HG02763 (cell line): ENCODE results near the gene ADARB2.

Experiments used
- ATAC-seq: cut with Tn5 transposase; IDR thresholded peaks from one replicate; pipeline ENCODE4 v1.9.1; 2021; ENCODE audit warnings: mild to moderate bottlenecking, moderate library complexity; ENCODE audit not compliant: unreplicated experiment

The ADARB2 gene

DNA sequence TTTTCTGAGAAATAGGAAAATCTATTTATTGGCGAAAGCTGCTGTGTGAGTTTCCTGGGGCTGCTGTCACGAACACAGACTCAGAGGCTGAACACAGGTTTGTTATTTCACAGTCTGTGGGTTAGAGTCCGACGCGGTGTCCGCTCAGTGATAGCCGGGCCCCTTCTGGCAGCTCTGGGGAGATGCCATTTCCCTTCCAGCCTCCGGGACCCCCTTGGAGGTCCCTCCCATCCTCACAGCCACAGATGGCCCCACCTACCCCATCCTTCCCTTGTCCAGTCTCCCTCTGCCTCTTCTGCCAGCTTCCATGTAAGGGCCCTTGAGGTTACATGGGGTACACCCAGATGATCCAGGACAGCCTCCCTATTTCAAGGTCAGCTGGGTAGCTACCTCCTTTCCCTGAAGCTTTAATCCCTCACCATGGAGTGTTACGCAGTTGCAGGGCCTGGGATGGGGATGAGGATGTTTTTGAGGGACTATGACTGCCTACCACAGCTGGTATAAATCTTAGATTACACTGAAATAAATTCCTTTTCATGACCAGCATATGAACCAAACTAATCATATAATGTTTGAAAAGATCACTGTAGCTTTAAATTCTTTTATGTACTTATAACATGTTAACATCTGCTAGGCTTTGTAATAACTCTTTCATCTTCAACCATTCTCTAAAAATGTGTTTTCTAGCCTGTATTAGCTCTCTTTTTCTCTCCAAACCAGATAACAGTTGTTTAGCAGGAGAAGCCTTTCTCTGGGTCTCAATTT is 582.6 kb downstream of the ADARB2 start:
- no peak for ATAC-seq

DNA sequence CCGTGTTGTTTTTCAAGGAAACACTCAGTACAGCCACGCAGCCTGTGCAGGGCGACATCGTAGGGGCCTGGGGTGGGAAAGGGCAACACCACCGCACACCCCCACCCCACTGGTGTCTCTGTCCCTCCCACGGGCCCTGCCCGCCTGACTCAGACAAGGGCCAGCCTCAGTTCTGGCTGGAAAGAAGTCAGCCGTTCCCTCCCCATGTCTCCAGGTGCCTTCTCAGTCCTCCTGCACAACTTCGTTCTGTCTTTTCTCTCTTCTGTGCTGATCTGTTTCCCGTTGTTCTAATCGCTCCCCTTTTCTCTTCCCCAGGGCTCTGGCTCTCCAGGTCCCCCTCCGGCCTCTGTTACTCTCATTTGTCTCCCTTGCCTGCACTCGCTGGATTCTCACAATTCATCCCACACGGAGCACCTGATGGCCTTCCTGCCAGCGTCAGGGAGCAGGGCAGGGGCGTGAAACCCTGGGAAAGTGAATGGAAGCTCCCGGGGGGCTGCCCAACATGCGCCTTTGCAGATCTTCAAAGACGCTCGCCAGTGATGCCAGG is 583.4 kb downstream of the ADARB2 start:
- ATAC-seq, result no peak

DNA sequence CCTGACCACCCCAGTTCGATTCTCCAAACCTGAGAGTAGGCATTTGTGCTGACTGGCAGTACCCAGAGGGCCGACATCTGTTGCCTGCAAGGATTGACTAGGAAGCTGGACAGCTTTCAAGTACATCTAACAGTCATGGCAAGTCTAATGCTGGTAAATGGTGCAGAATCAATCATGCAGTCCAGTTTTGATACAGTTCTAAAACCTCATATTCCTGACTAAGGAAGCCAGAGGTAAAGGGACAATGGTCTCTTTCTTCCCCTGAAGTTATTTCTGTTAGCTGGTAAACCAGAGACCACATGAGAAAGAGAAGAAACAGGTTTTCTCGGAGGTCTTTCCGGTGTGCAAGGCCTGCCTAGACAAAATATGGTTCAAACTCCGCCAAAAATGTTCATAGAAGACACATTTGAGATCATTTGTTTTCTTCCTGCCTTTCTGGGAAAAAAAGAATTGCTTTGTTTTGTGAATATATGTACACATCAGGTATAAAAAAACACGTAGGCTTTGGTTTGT is 584.0 kb downstream of the ADARB2 start:
- ATAC-seq, result no peak

DNA sequence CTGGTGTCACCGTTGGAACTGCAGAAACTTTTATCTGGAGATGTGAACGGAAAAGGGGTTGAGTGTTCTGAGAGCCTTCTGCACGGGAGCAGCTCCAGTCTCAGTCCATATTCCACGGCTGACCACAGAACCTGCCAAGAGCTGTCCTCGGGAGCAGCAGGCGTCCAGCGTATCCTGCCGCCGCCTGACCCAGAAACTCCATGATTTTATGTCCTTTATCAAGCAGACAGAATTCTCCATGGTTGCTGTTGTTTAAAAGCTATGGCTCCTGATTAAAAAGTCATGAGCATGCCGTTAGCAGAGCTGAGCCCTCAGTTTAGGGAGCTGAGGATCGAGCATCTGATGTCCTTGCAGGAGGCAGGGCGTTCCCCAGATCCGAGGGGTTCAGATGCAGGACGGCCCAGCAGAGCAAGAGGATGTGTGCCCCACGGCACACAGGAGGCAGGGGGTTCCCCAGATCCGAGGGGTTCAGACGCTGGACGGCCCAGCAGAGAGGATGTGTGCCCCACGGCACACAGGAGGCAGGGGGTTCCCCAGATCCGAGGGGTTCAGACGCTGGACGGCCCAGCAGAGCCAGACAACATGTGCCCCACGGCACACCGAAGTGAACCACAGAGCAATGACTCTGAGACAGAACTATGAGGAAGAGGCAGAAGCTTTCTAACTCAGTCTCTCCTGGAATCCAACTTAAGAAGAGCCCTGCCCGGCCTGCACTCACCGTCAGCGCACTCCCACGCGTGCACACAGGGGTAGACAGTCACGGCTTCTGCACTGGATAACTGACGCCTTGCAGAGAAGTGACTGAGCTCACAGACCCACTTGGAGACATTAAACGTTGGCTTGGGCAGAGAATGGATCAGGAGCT is 584.7 kb downstream of the ADARB2 start:
- no peak for ATAC-seq

DNA sequence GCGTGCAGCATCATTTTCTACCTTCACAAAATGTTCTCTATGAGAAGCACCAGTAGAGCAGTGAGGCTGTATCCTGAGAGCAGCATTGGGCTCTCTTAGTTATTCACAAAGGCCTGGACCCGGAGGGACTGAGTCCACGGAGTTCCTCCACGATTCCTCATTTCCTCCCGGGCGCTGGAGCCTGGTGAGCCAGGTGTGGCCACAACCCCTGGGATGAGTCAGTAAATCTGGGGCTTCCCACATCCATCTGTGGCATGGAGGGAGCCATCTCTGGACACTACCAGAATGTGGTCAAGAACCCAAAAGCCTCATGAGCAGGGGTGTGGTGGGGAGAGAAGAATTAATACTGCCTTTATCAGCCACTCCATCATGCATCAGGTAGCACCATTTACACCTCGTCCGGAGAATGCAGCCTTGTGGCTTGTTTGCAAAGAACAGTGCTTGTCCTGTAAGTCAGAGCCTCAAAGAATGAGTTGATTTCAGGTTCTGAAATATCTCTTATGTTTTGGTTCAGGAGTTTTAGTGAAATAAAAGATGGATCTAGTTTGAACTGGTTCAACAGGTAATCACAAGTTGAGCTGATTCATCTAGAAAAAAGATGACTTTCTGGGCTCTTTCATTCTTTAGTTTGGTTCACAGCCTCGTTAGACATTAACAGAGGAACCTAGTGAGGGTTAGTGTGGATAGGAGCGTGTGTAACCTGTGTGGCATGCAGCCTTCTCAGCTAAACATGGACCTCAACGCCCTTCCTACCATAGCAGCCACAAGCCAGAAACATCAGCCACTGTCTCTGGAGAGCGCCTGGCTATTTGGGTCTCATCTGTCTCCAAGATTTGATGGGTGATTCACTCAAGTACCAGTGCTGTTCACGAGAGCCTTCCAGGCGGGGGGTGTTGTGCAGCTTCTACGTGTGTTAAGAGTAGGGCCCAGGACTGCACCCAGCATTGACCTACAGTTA is 586.0 kb downstream of the ADARB2 start:
- ATAC-seq, result no peak

DNA sequence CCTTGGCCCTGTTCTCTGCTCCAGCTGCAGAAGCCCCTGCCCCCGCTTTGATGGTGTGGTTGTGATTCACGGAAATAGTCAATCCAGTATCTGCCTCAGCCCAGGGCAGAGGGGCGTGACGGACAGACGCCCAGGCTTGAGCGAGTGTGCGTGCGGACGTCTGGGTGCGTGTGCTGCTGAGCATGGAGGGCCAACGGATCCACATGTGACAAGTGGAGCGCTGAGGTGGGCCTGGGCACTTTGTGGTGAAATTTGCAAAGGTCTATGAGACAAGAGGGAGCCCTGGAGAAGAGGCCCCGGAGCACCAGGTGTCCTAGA is 586.7 kb downstream of the ADARB2 start:
- ATAC-seq, result no peak

DNA sequence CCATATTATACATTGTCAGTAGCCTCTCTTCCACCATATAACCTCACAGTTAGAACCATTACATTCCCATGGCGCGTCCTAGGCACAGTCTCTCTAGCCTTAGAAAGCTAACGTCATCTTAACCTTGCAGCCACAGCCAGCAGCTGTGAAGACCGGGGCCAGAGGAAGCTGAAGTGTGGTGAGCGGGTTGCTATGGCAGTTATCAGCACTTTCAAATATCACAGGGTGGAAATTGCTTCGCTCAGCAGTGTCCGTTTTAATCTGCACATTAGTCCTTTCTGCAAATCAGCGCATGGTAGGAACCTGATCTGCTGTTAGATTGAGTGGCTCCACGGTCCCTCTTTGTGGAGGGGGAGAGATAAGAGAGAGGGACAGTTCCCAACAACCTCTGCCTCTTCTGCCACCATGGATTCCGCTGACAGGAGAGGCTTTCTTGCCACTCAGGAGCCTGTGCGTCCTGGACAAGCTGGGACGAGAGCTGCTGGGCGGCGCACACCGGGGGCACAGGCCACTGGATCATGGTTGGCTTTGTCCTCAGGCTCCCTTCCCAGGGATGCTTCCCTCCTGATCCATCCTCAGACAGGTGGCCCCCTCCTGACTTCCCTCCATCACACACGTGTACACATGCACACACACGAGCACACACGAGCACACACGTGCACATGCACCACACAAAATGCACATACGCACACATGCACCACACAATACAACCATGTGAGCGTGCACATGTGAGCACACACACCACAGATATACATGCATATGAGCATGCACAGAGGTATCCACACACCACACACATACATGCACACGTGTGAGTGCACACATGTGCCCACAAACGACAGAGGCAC is 587.3 kb downstream of the ADARB2 start:
- ATAC-seq, result no peak

DNA sequence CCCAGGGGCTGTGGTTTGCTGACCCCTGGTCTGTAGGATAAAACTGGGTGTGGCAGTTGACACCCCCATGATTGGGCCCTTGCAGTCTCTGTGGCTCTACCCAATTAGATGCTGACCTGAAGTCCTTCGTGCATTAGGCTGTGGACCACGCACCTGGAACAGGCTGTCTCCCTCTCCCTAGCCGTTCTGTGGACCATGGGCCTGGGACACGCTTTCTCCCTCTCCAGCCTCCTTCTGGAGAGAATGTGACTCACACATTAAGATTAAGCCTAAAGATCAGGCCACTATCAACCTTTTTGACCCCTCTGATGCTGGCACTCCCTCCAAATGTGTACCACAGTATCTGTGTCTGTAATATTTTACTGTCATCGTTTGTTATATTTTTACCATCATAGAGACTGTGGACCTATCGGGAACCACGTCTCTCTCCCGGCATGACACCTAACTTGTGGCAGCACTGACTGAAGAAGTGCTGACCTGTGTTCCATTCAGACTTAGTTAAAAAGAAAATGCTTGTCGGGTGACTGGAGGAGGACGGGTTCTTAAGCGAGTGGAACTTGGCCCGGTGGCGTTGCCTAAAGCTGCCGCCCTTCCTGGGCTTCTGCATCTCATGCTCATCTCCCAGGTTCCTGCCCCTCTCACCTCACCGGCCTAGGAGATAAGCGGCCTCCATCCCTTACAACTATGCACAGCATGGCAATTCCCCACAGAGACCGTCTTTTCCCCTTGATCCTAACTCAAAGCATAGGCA is 588.3 kb downstream of the ADARB2 start:
- ATAC-seq, result no peak

DNA sequence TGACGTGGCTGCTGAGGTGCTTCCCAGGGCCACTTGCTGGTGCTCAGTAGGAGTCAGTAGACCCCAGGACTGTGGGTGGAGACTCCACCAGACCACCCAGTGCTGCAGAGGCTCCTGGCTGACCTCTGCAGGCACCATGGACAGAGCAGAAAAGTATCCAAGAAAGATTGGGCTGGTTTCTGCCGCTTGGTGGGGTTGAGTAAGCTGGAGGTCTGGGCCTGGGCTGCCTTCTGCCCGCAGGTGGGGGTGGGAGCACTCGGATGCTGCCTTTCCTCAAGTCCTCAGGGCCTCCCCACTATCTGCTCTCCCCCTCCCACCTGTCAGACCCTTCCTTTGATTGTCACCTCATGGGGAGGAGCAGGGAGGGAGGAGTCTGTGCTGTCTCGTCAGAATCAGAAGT is 589.5 kb downstream of the ADARB2 start:
- no peak for ATAC-seq

DNA sequence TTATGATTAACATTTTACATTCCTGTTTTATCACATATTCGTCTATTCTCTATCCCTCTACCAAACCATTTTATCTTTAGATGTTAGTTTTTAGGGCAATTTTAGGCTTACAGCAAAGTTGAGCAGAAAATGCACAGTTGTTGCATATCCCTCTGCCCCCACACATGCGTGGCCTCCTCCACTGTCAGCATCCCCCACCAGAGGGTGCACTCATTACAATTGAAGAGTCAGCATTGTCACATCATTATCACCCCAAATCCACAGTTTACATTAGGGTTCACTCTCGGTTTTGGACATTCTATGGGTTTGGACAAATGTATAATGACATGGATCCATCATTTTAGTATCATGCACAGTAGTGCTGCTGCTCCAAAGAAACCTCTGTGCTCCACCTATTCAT is 594.7 kb downstream of the ADARB2 start:
- no peak for ATAC-seq

DNA sequence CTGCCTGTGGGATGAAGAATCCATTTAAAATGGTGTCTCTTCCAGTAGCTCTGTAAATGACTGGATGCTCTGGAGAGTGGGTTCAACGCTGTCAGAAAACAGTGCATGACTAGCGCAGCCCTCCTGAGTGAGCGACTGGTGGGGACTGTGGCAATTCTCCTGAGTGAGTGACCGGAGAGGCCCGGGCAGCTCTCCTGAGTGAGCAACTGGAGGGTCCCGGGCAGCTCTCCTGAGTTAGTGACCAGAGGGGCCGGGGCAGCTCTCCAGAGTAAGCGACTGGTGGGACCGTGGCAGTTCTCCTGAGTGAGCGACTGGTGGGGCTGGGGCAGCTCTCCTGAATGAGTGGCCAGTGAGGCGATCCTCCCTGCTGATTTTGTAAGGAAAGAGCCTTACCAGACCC is 595.6 kb downstream of the ADARB2 start:
- ATAC-seq, result no peak

DNA sequence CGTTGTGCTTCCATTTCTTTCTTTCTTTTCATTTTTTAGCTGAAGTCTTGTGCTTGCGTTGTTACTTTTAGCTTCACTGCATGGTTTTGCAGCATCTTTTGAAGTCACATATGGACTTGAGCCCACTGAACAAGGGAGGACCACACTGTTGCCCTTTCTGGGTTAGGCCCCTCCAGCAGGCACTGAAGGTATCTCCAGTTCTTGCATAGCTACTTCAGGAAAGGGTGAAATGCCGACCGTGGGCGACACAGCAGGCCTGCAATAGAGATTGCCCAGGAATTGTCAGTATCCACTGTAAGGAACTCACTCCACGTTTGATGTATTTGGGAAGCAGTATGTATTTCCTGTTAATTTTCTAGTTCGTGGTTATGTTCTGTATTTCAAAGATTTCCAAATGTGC is 596.1 kb downstream of the ADARB2 start:
- no peak for ATAC-seq

DNA sequence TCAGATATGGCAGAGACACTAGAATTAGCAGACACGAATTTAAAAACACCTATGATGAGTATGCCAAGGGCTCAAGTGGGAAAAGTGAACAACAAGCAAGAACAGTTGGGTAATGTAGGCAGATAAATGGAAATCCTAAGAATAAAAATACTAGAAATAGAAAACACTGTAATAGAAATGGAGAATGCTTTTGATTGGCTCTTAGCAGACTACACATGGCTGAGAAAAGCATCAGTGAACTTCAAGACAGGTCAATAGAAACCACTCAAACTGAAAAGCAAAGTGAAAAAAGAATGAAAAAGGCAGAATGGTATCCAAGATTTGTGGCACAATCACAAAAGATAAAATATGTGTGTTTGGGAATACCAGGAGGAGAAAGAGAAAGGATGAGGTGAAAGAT is 598.8 kb downstream of the ADARB2 start:
- no peak for ATAC-seq

DNA sequence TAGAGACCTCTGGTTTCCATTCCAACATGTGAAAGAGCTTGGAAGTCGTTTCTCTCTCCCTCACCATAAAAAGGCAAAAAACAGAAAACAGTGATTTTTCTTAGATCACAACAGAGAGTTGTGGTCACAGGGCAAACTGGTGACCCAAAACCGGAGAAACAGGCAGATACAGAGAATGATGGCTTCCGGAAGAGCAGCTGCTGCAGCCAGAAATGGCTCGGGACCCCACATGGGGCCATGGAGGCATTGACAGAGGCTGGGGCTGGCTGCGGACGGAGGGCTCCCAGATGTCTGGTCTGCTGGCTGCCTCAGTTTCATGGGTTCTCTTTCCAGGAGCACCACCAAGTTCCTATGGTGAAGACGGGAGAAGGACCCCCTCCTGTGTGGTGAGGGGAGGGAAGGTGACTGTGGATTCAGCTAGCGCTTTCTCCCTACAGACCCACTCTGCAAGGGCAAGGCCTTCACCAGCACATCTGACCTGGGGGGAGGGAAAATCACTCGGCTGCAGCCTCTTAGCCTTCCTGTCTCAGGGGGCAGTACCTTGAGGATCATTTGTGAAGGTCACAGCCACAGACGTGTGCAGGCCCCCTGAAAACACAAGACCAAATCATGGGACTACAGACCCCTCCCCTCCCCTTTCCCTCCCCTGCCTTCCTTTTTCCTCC is 599.7 kb downstream of the ADARB2 start:
- ATAC-seq, result no peak

DNA sequence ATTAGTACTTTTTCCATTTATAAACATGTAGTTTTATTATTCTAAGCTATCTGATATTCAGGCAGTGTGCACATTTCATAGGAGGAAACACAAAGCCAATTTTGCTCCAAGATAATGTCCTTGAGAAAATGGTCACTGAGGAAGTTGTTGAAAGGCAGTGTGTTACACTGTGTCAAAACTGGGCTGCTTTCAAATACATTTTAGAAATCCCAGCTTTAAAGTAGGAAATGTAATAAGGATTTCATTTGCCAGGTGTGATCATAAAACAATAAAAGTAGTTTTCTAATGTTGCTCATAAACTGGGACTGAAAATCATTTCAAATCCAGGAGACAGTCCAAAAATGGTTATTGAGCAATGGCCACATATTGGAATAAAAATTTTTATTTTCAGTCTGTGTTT is 601.1 kb downstream of the ADARB2 start:
- no peak for ATAC-seq

DNA sequence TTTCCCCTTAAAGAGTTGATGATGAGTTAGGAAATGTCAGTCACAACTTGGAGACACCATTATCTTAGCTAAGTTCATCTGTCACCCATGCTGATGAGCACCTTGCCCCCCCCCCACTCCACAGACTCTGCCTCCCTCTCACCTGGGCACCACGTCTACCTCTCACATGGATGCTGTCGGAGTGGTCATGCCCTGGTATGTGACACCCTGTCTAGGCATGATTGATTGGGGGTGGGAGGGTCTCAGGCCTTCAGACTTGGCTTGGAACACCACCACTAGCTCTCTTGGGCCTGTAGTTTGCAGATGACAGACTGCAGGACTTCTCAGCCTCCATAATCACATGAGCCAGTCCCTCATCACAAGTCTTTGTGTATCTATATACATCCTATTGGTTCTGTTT is 603.2 kb downstream of the ADARB2 start:
- no peak for ATAC-seq

DNA sequence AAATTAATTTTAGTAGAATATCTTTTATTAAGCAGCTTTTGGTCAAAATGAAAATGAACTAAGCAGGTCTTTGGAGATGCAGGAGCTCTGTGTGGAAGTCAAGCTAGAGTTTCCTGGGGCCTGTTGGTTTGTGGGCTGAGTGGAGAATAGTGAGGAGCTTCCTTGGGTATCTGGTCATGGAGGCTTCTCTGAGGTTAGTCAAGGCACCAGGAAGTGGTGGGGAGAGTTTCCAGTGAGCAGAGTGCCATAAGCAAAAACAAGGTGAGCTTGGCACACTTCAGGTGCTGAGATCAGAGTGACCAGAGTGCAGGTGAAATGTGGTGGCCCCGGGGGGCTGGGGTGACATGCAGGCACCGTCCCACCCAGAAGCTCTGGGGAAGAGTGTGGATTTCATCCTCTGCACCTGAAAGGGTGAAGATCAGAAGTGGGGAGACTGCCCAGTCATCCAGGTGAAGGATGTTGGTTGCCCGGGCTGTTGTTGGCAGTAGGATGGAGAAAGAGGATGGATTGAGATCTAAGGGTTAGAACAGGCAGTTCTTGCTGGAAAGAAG is 603.8 kb downstream of the ADARB2 start:
- no peak for ATAC-seq

DNA sequence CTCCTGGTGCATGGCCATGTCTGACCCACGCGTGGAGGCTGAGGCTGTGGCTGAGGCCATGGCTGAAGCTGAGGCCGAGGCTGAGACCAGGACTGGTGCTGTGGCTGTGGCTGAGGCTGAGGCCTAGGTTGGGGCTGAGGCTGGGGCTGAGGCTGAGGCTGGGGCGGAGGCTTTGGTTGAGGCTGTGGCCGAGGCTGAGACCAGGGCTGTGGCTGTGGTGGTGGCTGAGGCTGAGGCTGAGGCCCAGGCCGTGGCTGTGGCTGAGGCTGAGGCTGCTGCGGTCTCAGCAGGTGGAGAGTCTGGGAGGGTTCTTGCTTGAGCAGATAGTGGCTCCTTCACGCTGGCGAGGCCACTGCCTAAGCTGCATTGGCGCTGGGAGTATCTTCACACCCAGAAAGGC is 604.7 kb downstream of the ADARB2 start:
- no peak for ATAC-seq
